Stimulated activated CD4-positive, alpha-beta T cell treated with anti-CD3 and anti-CD28 coated beads, Interleukin-4, amount 100 ng/mL, for 24 hours (primary cell): ENCODE data around the gene ZNF791.
"Not testable (repeated sequence)": the region's sequence is repeated elsewhere in the genome, so short reads cannot be mapped to it uniquely, and the experiment has no call there.

Source experiments
- DNase-seq: peaks from one replicate; pipeline ENCODE4 v3.0.0-alpha.2; 2020

The ZNF791 gene

DNA sequence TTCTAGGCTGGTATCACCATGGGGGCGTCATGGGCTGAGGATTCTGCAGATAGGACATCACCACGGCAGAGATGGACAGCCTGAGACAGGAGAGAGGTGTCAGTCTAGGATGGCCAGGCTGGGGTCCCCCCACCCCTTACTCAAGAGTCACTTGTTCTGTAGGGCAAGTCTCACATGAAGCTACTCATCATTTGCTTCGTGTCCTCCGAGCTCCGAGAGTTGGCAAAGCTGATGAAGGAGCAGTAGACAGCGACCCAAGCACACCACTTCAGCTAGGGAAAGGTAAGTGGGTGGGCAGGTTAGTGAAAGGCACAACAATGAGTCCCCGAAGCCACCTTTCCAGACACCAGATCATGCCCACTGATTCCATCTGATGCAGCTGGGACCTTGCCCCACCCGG lies 57.6 kb downstream of the ZNF791 start:
- no peak for DNase-seq

DNA sequence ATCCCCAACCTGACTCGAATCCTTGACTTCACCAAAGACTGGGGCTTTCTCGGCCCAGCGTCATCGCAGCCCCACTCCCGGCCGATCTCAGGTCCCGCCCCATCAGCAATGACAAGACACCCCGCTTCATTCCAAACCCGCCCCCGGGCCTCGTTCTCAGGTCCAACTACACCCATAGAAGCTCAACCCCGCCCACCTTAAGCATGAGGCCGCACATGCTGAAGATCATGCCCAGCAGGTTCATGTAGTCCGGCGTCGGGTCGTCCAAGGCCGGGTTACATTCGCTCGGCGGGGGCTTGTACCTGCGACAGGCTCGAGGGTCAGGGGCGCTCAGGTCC lies 58.2 kb downstream of the ZNF791 start:
- peak; percentile 75 for DNase-seq

DNA sequence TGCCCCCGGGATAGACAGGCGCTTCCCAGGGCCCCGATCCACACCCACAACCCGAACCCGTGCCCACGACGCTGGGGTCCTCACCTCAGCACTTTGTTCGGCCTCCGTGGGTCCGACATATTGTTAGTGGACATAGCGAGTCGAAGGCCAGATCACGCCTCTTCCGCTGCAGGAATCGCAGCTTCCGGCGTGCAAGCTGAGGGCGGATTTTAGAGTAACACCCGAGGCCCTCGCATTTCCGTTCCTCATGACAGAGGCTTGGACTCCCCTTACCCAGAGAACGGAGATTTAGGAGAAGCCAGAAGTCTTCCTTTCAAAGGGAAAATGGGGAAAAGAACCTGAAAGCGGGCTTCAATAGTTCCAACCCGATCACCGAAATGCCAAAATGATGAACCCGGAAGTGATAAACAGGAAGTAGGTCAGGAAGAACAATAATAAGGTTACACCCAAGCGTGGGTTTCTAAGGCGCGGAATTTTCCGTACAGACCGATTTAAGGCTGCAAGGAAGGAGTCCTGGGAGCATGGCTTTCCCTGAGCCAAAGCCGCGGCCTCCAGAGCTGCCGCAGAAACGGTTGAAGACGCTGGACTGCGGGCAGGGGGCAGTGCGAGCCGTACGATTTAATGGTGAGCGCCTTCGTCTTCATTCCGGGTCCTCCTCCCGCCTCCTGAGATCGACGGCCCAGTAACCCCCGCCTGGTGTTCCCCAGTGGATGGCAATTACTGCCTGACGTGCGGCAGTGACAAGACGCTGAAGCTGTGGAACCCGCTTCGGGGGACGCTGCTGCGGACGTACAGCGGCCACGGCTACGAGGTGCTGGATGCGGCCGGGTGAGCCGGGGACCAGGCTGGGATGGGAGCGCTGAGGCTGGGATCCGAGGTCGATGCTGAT lies 58.8 kb downstream of the ZNF791 start:
- DNase-seq = peak; percentile 81

DNA sequence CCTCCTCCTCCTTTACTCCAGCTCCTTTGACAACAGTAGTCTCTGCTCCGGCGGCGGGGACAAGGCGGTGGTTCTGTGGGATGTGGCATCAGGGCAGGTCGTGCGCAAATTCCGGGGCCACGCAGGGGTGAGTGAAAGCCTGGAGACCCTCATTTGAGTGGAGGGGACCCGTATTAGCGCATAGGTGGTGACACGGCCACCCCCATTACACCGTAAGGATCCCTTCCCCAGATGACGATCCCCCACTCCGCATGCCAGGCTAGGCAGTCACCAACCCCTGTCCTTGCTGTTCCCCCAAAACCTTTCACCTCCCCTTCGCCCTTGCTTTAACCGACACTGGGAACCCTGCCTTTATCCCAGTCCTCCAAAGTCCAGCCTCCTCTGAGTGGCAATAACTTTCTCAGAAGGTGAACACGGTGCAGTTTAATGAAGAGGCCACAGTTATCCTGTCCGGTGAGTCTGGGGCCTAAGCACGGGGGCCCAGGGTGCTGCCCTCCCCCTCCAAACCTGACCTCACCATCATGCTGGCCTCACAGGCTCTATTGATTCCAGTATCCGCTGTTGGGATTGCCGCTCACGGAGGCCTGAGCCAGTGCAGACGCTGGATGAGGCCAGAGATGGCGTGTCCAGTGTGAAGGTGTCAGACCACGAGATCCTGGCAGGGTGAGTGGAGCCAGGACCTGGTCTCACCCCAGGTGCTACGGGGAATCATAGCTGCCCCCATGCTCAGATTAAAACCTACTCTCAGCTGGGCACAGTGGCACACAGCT lies 59.6 kb downstream of the ZNF791 start:
- no peak for DNase-seq

DNA sequence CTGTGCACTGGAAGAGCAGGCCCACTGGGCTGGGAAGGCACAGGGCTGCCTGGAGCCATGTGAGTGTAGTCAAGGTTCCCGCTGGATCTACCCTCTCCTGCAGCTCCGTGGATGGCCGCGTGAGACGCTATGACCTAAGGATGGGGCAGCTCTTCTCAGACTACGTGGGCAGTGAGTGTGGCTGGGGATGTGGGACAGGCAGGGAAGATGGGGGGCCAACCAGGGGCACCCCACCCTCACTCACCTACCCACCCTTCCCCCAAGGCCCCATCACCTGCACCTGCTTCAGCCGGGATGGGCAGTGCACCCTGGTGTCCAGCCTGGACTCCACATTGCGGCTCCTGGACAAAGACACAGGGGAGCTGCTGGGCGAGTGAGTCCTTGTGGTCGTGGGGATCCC lies 62.0 kb downstream of the ZNF791 start:
- DNase-seq = no peak

DNA sequence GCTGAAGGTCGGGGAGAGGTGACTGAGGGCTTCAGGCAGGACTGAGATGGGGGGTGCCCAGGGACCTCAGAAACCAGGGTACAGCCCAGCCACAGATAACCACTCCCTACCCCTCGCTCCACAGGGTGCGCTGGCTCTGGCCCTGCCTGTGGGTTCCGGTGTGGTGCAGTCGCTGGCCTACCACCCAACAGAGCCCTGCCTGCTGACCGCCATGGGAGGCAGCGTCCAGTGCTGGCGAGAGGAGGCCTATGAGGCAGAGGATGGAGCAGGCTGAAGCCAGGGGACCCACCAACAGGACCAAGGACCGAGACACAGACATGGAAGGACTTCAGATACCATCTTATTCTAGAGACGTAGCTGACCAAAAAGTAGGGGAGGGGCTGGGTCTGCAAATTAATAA lies 64.7 kb downstream of the ZNF791 start:
- DNase-seq = no peak

DNA sequence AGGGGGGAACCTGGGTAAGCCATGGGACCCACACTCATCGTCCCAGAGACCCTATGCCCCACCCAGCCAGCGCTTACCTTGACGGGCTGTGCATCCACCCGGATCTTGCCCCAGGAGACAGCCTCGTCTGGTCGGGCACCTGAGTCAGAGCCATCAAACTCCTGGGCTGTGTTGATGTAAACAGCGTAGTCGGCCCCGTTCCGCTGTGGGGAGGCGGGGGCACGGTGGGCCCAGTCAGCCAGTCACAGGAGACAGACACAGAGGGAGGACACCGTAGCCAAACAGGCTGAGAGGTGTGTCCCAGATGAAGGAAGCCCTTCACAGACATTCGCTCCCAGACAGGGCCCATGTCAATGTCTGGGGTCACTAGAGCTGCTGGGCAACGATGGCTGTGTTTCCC lies 65.2 kb downstream of the ZNF791 start:
- DNase-seq = no peak

DNA sequence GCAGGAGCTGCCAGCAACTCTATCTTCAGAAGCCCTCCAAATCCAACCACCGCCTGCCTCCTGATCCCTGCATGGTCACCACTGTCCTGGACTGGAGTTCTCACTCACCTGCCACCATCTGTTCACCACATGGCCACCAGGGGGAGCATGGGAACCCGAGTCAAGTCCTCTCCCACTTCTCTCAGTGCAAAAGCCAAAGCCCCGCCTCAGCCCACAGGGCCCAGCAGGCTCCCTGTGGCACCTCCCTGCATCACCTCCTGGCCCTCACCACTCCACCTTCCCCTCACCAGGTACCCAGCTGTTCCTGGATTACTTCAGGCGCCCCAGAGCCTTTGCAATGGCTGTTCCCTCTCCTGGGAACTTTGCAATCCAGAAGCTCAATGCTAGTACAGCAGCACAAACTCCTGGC lies 65.7 kb downstream of the ZNF791 start:
- peak; percentile 92 for DNase-seq

DNA sequence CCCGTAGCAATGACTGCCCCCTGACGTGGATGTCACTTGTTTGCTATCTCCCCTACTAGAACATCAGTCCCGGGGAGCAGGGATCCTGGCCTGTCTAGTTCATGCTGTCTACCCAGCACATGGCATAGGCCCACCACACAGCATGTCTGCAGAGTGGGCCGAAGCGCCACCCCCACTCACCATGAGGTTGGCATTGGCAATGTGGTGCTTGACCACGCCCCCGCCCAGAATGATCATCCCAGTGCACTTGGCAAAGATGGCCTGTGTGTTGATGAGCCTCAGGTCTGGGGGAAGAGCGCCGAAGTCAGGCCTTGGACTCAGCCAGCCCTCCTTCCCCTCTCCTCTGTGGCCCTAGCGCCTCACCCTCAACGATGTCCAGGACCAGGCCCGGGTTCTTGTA lies 66.2 kb downstream of the ZNF791 start:
- no peak for DNase-seq

DNA sequence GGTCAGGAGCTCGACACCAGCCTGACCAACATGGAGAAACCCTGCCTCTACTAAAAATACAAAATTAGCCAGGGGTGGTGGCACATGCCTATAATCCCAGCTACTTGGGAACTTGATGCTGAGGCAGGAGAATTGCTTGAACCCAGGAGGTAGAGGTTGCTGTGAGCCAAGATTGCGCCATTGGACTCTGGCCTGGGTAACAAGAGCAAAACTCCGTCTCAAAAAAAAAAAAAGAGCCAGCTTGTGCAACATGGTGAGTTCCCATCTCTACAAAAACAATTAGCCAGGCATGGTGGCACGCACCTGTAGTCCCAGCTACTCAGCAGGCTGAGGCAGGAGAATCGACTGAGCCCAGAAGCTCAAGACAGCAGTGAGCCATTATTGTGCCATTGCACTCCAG lies 67.3 kb downstream of the ZNF791 start:
- not testable (repeated sequence) for DNase-seq

DNA sequence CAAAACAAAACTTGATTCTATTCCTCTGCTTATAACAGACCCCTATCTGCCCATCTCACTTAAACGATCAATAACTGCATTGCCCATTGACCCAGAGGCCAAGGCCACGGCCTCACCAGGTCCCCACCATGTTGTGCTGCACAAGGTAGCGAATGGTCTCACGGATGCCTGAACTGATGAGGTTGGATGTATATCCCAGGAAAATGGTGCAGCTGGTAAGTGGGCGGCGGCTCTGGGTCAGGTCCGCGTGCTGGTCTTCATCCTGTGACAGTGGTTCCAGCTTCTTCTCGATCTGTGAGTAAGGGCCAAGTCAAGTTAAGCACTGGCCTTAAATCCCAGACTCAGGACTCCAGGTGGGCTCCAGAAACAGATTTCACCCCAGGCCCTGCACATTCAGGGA lies 69.3 kb downstream of the ZNF791 start:
- no peak for DNase-seq

DNA sequence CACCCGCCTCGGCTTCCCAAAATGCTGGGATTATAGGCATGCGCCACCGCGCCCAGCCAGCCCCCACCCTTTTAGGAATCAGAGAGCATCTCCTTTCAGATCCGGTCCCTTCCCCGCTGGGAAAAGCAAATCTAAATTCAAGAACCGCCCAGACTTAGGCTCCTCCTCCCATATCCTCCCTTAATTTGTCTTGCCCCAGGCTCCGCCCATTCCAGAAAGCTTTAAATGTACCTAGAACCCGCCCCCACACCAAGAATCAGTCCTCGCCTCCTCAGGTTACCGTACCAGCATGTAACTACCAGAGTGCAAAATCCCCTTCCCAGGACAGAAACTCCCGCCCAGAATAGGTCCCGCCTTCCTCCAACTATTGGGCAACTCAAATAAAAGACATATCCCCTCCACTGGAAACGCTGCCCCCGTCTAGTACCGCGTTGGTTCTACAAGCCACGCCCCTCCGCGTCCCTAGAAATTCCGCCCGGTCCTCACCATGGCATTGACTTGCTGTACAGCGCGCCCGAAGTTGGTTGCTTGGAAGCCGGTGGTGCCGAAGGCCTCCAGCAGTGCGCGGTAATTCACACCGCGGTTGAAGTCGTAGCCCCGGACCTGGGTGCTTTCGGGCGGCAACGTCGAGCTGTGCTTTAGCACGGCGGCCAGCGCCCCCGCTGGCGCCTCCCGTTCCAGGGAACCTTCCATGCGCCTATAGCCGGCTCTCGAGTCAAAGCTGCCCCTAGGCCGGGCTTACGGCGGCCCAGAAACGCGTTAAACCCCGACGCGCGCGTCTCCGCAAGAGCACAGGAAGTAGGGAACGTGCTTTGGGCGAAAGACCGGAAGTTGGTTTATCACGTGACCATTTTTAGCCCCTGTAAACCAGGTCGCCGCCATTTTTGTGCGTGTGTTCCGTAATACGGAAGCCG lies 70.6 kb downstream of the ZNF791 start, which contains the start of gene DHPS:
TSS of gene DHPS (minus strand) at position 807 of the 914 bp plus-strand sequence. CDS start at position 693, 114 bp downstream.
- peak; percentile 93 for DNase-seq
